ENCODE measurements around the gene DCC.

DNA sequence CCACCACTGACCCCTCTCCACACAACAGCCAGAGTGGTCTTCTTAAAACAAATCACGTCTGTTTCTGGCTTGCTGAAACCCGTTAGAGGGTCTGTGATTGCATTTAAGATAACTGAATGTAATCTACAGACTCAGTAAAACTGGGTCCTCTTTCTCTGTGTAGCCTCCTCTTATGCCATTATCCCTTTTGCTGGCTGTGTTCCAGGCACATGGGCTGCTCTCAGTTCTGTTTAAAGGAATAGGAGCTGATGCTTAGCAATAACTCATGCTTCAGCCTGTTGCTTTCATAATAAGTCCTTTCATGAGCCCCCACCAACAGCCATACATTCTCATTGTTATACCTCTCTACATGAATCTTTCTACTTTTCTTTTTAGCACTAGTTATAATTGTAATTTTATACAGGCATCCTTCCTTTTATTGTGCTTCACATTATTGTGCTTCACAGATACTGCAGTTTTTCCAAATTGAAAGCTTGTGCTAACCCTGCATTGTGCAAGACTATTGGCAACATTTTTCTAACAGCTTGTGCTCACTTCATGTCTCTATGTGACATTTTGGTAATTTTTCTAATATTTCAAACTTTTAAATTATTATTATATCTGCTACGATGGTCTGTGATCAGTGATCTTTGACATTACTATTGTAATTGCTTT is 1101.9 kb downstream of the DCC start:
- TF ChIP-seq, protein P1, sequence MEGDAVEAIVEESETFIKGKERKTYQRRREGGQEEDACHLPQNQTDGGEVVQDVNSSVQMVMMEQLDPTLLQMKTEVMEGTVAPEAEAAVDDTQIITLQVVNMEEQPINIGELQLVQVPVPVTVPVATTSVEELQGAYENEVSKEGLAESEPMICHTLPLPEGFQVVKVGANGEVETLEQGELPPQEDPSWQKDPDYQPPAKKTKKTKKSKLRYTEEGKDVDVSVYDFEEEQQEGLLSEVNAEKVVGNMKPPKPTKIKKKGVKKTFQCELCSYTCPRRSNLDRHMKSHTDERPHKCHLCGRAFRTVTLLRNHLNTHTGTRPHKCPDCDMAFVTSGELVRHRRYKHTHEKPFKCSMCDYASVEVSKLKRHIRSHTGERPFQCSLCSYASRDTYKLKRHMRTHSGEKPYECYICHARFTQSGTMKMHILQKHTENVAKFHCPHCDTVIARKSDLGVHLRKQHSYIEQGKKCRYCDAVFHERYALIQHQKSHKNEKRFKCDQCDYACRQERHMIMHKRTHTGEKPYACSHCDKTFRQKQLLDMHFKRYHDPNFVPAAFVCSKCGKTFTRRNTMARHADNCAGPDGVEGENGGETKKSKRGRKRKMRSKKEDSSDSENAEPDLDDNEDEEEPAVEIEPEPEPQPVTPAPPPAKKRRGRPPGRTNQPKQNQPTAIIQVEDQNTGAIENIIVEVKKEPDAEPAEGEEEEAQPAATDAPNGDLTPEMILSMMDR (IDR thresholded peaks at IDR 0.05; ENCODE audit: low read length): no peak
- TF ChIP-seq EZH2phosphoT487 (IDR thresholded peaks at IDR 0.05; ENCODE audit: low read length) (no peak), EZH2 (optimal IDR thresholded peaks at IDR 0.05; ENCODE audit: low read depth, low read length) (no peak)

Measured in MM.1S (cell line).